H1 (cell line): ENCODE data around the gene SOCS7. TPM values are rescaled to one million over a fixed set of nuclear protein-coding genes. Genes with fewer than 3 reads are reported as not detected.

Experiments used
- BACH1 ChIP-seq: IDR thresholded peaks from 2 replicates; pipeline ENCODE4 v1.6.1; 2012; ENCODE audit warnings: low read length, improper control_type of control experiment
- CBX8 ChIP-seq: fragments of 300-800, 300-1000 bp; sonication (generic); IDR thresholded peaks from 2 replicates; pipeline ENCODE4 v1.7.1; 2016; ENCODE audit warnings: low read depth, low read length, borderline replicate concordance
- CHD2 ChIP-seq: IDR thresholded peaks from 2 replicates; pipeline ENCODE4 v1.6.1; 2012; ENCODE audit warnings: low read length, improper control_type of control experiment
- CREB1 ChIP-seq: IDR thresholded peaks from 2 replicates; pipeline ENCODE4 v1.6.1; 2012; ENCODE audit warnings: inconsistent platforms
- MAX ChIP-seq: IDR thresholded peaks from 2 replicates; pipeline ENCODE4 v1.6.1; 2012; ENCODE audit warnings: inconsistent platforms
- RXRA ChIP-seq: IDR thresholded peaks from 2 replicates; pipeline ENCODE4 v1.6.1; 2011; ENCODE audit warnings: low read depth, mild to moderate bottlenecking, low read length, moderate library complexity; ENCODE audit not compliant: insufficient read depth
- SIRT6 ChIP-seq: IDR thresholded peaks from one replicate; pipeline ENCODE4 v1.7.1; 2012; ENCODE audit warnings: low read length, inconsistent platforms
- polyA plus RNA-seq, 7 experiments: library from polyadenylated mRNA; depleted of rRNA in 3 of 7; stranded (reverse) in 5 of 7; unstranded in 2 of 7; fragments of >200 nt in 5 of 7; fragments of 200-250 nt in 2 of 7; gene quantifications; 1 replicate in 5 of 7; 2 replicates in 1 of 7; 4 replicates in 1 of 7; pipeline versions ENCODE4 v1.2.1 to v1.2.3, GENCODE V29; 2011 to 2013; ENCODE audit warnings: missing spikeins in 2 of 7, mixed read lengths in 2 of 7
- total RNA-seq: library from RNA; stranded (reverse); fragmentation: NEBNext Ultra II Directional; extraction: Animal tissue kit (Norgen Biotek cat#: 25700); gene quantifications from 2 replicates; pipeline ENCODE4 v1.2.1, GENCODE V29; 2021

SOCS7 gene
- total and polyA plus RNA-seq, 2 of the 8 experiments (the other 6 are each of a cell fraction or from before 2014, with no cell fraction given) = 13.5 to 26.9 TPM

GRCh38 chr17:38363016-38363415, 11.4 kb downstream of the SOCS7 start (continued):
- no peak for TF ChIP-seq SIRT6
- TF ChIP-seq CBX8 = no peak
- TF ChIP-seq MAX = no peak
- TF ChIP-seq CREB1 = no peak
- no peak for TF ChIP-seq CHD2
- TF ChIP-seq RXRA = no peak
- TF ChIP-seq BACH1 = no peak
